ENCODE results near the gene FH. TPM values are rescaled to one million over a fixed set of nuclear protein-coding genes. Genes with fewer than 3 reads are reported as not detected.

The FH gene
- total RNA-seq, 4 donors from 2014 or later: 37.2 to 65.8 (median 45.2) TPM

DNA sequence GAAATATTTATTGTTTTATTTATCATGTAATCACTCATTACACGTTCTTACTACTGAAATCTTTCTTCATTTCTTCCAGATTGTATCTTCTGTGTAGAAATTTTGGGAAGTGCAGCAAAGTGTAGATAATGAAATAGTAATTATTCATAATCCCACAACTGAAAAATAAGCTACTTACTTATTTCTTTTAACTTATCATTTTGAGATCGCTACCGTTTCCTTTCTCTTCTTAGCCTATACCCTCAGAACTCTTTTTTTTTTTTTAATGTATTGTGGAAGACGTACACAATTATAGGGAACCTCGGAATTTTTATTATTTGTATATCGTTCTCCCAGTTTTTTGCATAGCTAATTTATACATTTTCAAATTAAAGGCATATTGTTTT is 518 bp upstream of the FH start:
- no peak for DNase-seq (ENCODE audit: low spot score in 2 of 2)
- TF ChIP-seq, protein P1, sequence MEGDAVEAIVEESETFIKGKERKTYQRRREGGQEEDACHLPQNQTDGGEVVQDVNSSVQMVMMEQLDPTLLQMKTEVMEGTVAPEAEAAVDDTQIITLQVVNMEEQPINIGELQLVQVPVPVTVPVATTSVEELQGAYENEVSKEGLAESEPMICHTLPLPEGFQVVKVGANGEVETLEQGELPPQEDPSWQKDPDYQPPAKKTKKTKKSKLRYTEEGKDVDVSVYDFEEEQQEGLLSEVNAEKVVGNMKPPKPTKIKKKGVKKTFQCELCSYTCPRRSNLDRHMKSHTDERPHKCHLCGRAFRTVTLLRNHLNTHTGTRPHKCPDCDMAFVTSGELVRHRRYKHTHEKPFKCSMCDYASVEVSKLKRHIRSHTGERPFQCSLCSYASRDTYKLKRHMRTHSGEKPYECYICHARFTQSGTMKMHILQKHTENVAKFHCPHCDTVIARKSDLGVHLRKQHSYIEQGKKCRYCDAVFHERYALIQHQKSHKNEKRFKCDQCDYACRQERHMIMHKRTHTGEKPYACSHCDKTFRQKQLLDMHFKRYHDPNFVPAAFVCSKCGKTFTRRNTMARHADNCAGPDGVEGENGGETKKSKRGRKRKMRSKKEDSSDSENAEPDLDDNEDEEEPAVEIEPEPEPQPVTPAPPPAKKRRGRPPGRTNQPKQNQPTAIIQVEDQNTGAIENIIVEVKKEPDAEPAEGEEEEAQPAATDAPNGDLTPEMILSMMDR (IDR thresholded peaks at IDR 0.05): no peak
- no peak for TF ChIP-seq POLR2A (IDR thresholded peaks at IDR 0.05)
- 14 to 17% methylated on average over 6 of the region's 6 CpGs for WGBS, 2 donors
- H3K4me3 ChIP-seq (ENCODE audit: low read depth, poor library complexity, severe bottlenecking): no peak overlapping the region
- intact Hi-C loops (cut with DNase I; ENCODE audit: low total_unique reads): no loop called here

DNA sequence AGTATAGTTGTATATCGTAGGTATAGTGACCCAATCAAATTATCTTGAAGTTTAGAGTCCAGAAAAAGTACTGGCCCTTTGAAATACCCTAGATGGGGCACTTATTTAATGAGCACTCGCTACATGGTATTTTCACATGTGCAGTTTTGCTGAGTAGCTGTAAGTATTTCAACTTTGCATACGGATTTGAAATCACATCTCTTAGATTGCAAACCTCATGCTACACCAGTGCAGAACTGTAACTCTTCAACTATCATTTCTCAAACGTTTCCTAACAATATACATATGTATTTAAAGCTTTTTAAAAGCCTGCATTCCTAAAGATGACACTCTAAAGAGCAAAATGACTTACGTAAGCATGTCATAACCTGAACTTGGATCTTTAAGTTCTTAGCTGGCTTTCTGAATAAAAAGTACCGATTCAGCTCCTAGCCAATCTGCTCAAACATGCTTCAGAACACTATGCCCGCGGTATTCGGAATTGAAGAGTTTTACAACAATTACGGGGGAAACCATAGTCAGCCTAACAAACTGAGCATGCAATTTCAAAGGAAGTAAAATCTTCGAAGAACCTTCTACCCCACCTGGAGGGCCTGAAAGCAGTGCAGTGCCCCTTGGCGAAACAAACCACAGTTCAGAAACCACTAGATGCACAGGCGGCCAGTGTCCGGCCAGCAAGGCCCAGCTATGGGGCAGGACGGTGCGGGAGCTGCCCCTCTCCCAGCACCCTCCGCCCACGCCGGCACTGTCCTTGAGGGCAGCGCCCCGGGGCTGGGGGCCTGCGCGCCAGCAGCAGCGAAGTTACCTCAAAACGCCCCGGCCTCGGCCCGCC is 863 bp downstream of the FH start:
- H3K4me3 ChIP-seq (ENCODE audit: low read depth, poor library complexity, severe bottlenecking): peak overlapping the region; percentile 83
- intact Hi-C loops (cut with DNase I; ENCODE audit: low total_unique reads): no loop called here
- WGBS, 2 donors: 5% methylated on average over 12 to 18 of the region's 28 CpGs
- TF ChIP-seq, protein P1 (IDR thresholded peaks at IDR 0.05): no peak
- TF ChIP-seq POLR2A (IDR thresholded peaks at IDR 0.05): no peak
- no peak for DNase-seq (ENCODE audit: low spot score in 2 of 2)

DNA sequence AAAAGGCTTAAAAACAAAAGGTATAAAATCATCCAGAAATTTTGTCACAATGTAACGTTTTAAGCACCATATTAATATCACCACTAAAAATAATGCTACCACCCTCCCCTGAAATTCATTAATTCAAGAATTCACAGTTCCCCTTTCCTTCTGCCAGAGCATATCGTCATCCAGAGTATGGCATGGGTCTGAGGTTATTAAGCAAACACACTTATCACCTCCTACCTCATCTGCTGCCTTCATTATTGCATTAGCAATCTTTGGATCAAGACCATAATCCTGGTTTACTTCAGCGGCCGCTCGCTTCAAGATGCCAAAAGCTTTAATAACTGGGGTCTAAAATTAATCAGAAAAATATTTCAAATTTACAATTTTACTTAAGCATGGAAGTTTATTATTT is 6.2 kb downstream of the FH start:
- intact Hi-C loops (cut with DNase I; ENCODE audit: low total_unique reads): no loop called here
- DNase-seq (ENCODE audit: low spot score in 2 of 2): no peak
- H3K4me3 ChIP-seq (ENCODE audit: low read depth, poor library complexity, severe bottlenecking): no peak overlapping the region
- no peak for TF ChIP-seq POLR2A (IDR thresholded peaks at IDR 0.05)
- TF ChIP-seq, protein P1 (IDR thresholded peaks at IDR 0.05): no peak
- 86 to 90% methylated on average over 5 of the region's 5 CpGs for WGBS, 2 donors

DNA sequence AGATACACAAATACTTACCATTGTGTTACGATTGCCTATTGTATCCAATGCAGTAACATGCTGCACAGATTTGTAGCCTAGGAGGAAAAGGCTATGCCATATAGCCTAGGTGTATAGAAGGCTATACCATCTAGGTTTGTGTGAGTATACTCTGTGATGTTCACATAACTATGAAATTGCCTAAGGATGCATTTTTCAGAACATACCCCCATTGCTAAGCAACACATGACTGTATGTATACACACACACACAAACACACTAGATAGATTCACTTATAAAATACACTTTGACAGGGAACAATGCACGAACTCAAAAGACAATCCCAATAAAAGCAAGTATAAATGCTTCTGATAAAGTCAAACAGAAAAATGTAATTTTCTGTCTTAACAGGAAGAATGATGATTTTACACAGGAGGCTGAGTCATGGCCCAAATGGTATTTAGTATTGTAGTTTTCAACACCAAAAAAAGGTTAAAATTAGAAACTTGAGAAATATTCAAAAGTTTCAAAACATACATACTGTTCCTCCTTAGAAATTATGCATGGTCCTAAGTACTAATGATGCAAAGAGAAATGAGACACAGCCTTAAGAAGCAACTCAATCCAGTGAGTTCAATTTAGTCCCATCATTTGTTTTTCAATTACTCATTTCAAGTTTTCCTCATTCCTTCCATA is 12.2 kb downstream of the FH start:
- WGBS, 2 donors: 83 to 91% methylated on average over 2 of the region's 2 CpGs
- intact Hi-C loops (cut with DNase I; ENCODE audit: low total_unique reads): no loop called here
- TF ChIP-seq, protein P1 (IDR thresholded peaks at IDR 0.05): no peak
- TF ChIP-seq POLR2A (IDR thresholded peaks at IDR 0.05): no peak

DNA sequence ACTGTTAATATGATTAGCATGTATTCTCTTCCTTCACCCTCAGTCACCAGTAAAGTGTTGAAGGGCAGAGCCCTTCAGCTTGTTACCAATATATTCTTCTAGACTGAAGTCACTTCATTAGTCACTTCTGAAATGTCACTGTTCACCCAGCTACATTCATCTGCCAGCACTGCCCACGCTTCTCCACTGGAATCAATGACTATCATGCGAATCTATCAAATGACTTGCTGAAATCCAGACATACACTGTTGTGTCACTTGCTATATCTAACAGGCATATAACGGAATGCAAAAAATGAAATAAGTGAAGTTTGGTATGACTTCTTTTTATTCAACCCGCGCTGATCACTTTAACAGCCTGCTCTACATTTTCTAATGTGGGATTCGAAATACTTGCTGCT is 16.1 kb downstream of the FH start:
- WGBS, 2 donors: 95 to 96% methylated on average over 6 of the region's 6 CpGs
- no peak overlapping the region for H3K4me3 ChIP-seq (ENCODE audit: low read depth, poor library complexity, severe bottlenecking)

More for the DNA sequence above, 12.2 kb downstream of the FH start:
- no peak overlapping the region for H3K4me3 ChIP-seq (ENCODE audit: low read depth, poor library complexity, severe bottlenecking)
- DNase-seq (ENCODE audit: low spot score in 2 of 2): no peak

More for the DNA sequence above, 16.1 kb downstream of the FH start:
- DNase-seq (ENCODE audit: low spot score in 2 of 2): no peak
- TF ChIP-seq POLR2A (IDR thresholded peaks at IDR 0.05): no peak
- TF ChIP-seq, protein P1 (IDR thresholded peaks at IDR 0.05): no peak
- intact Hi-C loops (cut with DNase I; ENCODE audit: low total_unique reads): no loop called here

Measured in lower leg skin (tissue), 4 donors.